Activated B cell treated with CpG ODN at 0.5 μM for 24 hours (primary cell): ENCODE results near the gene KRTAP5-2. TPM values are rescaled to one million over a fixed set of nuclear protein-coding genes. Genes with fewer than 3 reads are reported as not detected.

Source experiments
- ATAC-seq: fragments of 200-7000 bp; cut with Tn5 transposase; one replicate; pipeline ENCODE4 v1.10.0; 2021; ENCODE audit warnings: low read depth, mild to moderate bottlenecking, moderate library complexity
- CTCF ChIA-PET: fragments of 350-600 bp; sonication (Branson Sonifier 250); formaldehyde crosslinking; loops from one replicate; lab custom pipeline; 2021; ENCODE audit warnings: antibody characterized with exemption; lab: Charles Lee
- POLR2A ChIA-PET: fragments of 350-600 bp; sonication (Branson Sonifier 250); formaldehyde crosslinking; loops from one replicate; lab custom pipeline; 2021; ENCODE audit warnings: antibody characterized with exemption; lab: Charles Lee
- DNase-seq: peaks from one replicate; pipeline ENCODE4 v3.0.0; 2022
- H3K27ac Mint-ChIP-seq: one replicate; pipeline ENCODE4 v1.8.0; 2020; ENCODE audit warnings: mixed read lengths
- H3K27me3 Mint-ChIP-seq: one replicate; pipeline ENCODE4 v1.8.0; 2021; ENCODE audit warnings: mixed read lengths
- H3K36me3 Mint-ChIP-seq: one replicate; pipeline ENCODE4 v1.8.0; 2021; ENCODE audit warnings: low read depth, mixed read lengths
- H3K4me1 Mint-ChIP-seq: one replicate; pipeline ENCODE4 v1.8.0; 2021; ENCODE audit warnings: mixed read lengths
- H3K4me3 Mint-ChIP-seq: one replicate; pipeline ENCODE4 v1.8.0; 2020; ENCODE audit warnings: mild to moderate bottlenecking, mixed read lengths
- H3K9me3 Mint-ChIP-seq: one replicate; pipeline ENCODE4 v1.8.0; 2020; ENCODE audit warnings: mixed read lengths
- intact Hi-C: fragments of 100-400 bp; cut with micrococcal nuclease; formaldehyde crosslinking; loops from one replicate; pipeline ENCODE4 v1.15.1; 2024
- total RNA-seq: library from RNA; stranded (reverse); gene quantifications from 2 replicates; pipeline ENCODE4 v1.2.3, GENCODE V29; 2022
- TF ChIP-seq, protein P1 (sequence below): fragments of 200-600 bp; IDR thresholded peaks from one replicate; pipeline ENCODE4 v1.8.0; 2022; ENCODE audit warnings: antibody characterized with exemption, mild to moderate bottlenecking

Gene KRTAP5-2
- total RNA-seq, 1 donor from 2014 or later = not detected

DNA sequence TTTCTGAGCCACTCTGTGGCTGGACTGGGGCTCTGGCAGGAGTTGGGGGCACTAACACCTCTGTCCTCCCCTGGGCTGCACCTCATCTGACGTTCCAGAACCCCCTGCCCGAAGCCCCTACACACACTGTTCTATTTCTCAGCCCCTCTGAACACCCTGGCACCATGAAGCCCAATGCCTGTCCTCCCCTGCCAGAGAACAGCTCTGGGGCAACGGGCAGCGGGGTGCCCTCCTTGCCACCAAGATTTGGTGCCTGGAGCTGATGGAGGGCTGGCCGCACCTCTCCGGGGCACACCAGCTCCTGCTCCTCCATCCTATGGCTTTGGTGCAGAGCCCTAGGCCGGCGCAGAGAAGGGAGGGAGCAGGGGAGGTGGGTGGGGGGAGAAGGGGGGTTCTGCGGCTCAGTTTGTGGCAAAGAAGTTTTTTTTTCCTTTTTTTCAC is 42.4 kb downstream of the KRTAP5-2 start:
- no peak for DNase-seq
- ChIA-PET POLR2A (no interaction called here), CTCF (no interaction called here)
- Mint-ChIP-seq H3K27ac (no peak overlapping the region), H3K9me3 (no peaks in the 10 kb centered on the region), H3K4me3 (no peak overlapping the region), H3K27me3 (peaks cover 26% of the 10 kb centered on the region), H3K36me3 (peaks cover 2% of the 10 kb centered on the region), H3K4me1 (no peaks in the 10 kb centered on the region)
- TF ChIP-seq, protein P1, sequence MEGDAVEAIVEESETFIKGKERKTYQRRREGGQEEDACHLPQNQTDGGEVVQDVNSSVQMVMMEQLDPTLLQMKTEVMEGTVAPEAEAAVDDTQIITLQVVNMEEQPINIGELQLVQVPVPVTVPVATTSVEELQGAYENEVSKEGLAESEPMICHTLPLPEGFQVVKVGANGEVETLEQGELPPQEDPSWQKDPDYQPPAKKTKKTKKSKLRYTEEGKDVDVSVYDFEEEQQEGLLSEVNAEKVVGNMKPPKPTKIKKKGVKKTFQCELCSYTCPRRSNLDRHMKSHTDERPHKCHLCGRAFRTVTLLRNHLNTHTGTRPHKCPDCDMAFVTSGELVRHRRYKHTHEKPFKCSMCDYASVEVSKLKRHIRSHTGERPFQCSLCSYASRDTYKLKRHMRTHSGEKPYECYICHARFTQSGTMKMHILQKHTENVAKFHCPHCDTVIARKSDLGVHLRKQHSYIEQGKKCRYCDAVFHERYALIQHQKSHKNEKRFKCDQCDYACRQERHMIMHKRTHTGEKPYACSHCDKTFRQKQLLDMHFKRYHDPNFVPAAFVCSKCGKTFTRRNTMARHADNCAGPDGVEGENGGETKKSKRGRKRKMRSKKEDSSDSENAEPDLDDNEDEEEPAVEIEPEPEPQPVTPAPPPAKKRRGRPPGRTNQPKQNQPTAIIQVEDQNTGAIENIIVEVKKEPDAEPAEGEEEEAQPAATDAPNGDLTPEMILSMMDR = no peak
- no peak for ATAC-seq
- intact Hi-C loops = no loop called here

DNA sequence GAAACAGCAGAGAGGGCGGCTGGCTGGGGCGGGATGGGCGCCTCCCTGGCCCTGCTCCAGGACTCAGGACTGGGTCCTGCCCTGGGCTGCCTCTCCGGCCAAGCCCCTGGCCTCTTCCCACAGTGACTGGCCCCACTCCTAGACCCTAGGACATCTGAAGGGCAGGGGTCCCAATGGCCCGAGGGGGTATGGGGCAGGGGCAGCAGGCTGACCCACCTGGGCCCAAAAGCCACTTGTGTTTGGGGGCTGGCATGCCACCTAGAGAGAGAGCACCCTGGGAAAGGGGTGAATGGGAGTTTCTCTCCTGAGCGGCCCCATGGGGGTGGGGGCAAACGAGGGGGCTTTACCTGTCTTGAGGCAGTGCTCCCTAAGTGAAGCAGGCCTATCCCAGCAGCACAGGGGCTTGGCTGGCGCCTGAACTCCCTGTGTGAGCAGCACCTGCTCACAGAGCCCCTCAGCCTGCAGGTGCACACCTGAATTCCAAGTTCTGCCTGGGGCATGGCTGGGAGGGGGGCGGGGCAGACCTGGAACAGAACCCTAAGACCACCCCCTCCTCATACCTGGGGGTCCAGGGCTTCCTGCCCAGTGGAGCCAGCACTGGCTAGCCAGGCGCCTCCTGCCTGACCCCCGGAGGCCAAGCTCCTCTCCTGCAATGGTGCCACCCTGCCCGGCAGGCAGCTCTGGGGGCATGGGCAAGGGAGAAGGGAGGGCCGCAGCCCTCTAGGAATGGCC is 42.9 kb downstream of the KRTAP5-2 start:
- ChIA-PET POLR2A (no interaction called here), CTCF (no interaction called here)
- DNase-seq = no peak
- Mint-ChIP-seq H3K27ac (no peak overlapping the region), H3K9me3 (no peaks in the 10 kb centered on the region), H3K4me3 (no peak overlapping the region), H3K4me1 (no peaks in the 10 kb centered on the region), H3K27me3 (peaks cover 26% of the 10 kb centered on the region), H3K36me3 (peaks cover 2% of the 10 kb centered on the region)
- intact Hi-C loops = no loop called here
- TF ChIP-seq, protein P1 = no peak
- ATAC-seq = no peak

DNA sequence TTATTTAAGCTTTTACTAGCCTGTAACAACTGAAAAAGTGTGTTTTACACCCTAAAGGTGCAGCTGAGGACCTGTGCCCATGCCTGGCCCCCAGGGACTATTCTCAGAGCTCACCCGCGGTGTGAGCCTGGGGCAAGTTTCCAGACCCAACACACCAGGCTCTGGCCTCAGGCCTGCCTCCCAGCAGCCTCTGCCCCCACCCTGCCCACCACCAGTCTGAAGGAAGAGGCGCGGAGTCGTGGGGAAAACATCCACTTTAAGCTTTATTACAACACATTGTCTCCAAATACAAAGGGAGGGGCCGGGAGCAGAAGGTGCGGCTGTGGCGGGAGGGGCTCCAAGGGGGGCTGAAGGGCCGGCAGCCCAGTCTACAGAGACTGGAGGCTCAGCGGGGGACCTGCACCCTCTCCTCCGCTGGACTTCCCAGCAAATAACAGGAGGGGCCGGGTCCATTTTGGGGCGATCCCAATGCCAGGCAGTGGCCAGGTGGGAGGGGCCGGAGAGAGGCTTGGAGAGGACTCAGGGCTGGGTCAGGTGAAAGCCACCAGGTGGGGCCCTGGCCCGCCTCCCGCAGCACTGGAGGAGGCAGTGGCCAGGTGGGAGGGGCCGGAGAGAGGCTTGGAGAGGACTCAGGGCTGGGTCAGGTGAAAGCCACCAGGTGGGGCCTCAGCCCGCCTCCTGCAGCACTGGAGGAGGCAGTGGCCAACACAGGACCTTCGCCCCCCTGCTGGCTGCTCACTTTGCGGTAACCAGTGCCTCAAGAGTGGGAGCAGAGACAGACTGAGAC is 44.1 kb downstream of the KRTAP5-2 start:
- POLR2A ChIA-PET = no interaction called here
- Mint-ChIP-seq H3K27me3 (peaks cover 30% of the 10 kb centered on the region), H3K9me3 (no peaks in the 10 kb centered on the region), H3K4me1 (no peaks in the 10 kb centered on the region), H3K36me3 (peaks cover 2% of the 10 kb centered on the region), H3K4me3 (no peak overlapping the region), H3K27ac (no peak overlapping the region)
- intact Hi-C loops = no loop called here
- CTCF ChIA-PET = no interaction called here
- ATAC-seq = no peak
- TF ChIP-seq, protein P1 = no peak
- DNase-seq = no peak

DNA sequence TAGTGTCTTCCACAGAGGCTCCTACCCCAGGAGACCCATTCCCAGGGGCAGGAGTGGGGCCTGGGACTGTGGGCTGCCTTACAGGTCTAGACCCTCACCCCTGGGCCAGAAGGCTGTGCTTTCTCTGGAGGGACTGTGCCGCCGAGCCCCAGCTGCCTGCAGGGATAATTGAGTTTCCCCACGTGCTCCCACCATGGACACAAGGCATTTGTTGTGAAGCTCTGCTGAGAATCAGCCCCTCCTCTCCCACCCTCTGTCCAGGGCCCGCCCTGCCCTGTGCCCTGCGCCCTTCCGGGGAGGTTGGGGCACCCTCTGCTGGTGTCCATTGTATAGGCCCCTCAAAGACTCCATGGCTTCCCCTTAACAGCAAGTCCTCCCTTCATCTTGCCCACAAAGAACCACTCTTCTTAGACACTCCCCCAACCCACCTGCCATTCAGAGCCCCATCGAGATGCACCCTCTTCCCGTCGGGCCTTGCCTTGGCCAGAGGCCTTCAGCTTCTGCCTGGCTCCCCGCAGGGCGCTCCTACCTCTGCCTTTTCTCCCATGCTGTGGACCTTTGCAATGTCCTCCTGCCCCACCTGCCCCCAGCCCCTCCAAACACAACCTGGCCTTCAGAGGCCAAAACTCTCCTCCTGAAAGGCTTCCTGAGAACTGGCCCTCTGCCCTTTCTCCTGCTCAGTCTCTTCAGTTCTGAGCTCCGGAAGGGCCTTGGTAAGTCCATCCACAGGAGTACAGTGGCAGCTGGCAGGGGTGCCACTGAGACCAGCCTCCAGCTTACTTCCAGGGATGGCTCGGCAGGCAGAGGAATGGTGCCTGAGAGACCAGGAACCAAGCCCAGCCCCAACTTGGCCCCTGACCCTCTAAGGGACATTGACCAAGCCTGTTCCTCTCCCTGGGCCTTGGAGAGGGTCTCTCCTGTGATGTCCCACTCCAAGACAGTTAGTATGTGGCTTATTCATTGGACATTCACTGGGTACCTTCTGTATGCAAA is 48.5 kb downstream of the KRTAP5-2 start:
- TF ChIP-seq, protein P1 = no peak
- intact Hi-C loops = no loop called here
- peak overlapping the region; percentile 28 for H3K4me3 Mint-ChIP-seq
- peaks cover 36% of the 10 kb centered on the region for H3K27me3 Mint-ChIP-seq
- H3K4me1 Mint-ChIP-seq = peaks cover 13% of the 10 kb centered on the region
- H3K36me3 Mint-ChIP-seq = no peaks in the 10 kb centered on the region
- DNase-seq = no peak
- H3K27ac Mint-ChIP-seq = no peak overlapping the region
- ChIA-PET POLR2A (no interaction called here), CTCF (interaction anchor here (1.1 to 1.6 kb wide), 2 partner anchors 25 to 80 kb away, joined by 3 to 4 read pairs; partner anchors contain the start of gene KRTAP5-5)
- no peak for ATAC-seq
- H3K9me3 Mint-ChIP-seq = no peaks in the 10 kb centered on the region
